GM11168 (cell line): ENCODE measurements around the gene RAB1A.

Experiments
- in situ Hi-C: fragments of 300-500 bp; cut with MboI; formaldehyde crosslinking; loops from one replicate; pipeline ENCODE4 v1.12.0; 2022; ENCODE audit warnings: low sequenced_read_pairs; ENCODE audit not compliant: unreplicated experiment

Gene RAB1A

DNA sequence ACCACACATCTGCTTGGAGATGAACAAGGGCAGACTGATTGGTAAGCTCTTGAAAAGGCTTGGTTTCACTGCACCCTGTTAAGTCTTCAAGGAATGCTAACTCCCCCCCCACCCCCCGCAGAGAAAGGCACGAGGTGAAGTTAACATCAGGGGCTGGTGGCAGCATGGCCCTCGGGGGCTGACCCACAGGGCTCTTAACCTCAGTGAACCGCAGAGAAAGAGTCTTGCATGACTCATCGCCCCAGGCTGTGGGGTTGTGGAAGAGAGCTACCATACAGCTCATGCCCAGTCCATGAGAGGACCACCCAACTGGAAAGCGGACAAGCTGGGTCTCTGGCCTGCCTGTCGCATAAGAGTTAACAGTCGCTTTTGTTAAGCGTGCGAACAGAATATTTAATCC is 84.3 kb downstream of the RAB1A start:
- in situ Hi-C loops: loop anchor here (25.0 kb wide), 1 partner anchor 408 kb away; no protein-coding TSS in a partner anchor

DNA sequence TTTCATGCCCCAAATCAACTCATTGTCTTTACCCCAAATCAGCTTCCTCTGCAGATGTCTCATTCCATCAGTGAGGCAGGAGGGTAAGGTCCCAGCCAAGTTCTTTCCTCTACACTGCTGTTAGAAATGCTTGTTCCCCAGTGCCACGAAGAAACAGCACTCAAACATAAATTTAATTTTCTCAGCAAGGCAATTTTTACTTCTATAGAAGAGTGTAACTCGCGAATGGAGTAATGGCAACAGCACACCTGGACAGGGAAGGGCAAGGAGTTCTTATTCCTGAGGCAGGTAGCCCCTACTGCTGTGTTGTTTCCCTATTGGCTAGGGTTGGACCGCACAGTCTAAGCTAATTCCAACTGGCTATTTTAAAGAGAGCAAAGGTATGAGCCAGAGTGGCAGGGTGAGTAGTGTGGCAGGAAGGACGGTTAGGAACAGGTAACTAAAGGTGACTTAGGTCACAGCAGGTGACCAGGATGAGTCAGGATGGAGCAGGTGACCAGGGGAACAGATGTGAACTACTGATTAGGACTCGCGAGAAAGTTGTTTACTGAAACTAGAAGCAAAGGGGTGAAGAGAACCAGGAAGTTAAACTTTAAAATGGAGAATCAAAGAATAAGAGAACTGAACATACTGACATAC is 85.7 kb downstream of the RAB1A start:
- in situ Hi-C loops: loop anchor here (25.0 kb wide), 1 partner anchor 407 kb away; no protein-coding TSS in a partner anchor

DNA sequence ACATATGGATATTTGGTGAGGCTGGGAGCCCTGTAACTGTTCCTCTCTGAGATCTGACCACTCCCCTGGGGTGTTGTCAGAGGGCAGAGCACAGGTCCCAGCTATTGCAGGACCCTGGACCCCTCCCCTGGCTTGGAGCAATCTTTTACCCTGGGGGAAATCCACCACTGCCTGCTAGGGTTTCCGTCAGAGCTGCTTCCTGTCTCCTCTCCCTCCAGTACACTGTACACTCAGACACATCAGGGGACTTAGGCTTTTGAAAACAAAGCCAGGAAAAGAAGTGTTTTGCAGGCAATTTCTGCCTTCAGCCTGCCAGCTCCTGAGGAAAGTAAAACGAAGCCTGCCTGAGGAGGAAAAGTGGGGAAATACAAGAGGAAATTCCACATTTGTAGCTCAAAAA is 86.9 kb downstream of the RAB1A start:
- in situ Hi-C loops: loop anchor here (25.0 kb wide), 1 partner anchor 406 kb away; no protein-coding TSS in a partner anchor

DNA sequence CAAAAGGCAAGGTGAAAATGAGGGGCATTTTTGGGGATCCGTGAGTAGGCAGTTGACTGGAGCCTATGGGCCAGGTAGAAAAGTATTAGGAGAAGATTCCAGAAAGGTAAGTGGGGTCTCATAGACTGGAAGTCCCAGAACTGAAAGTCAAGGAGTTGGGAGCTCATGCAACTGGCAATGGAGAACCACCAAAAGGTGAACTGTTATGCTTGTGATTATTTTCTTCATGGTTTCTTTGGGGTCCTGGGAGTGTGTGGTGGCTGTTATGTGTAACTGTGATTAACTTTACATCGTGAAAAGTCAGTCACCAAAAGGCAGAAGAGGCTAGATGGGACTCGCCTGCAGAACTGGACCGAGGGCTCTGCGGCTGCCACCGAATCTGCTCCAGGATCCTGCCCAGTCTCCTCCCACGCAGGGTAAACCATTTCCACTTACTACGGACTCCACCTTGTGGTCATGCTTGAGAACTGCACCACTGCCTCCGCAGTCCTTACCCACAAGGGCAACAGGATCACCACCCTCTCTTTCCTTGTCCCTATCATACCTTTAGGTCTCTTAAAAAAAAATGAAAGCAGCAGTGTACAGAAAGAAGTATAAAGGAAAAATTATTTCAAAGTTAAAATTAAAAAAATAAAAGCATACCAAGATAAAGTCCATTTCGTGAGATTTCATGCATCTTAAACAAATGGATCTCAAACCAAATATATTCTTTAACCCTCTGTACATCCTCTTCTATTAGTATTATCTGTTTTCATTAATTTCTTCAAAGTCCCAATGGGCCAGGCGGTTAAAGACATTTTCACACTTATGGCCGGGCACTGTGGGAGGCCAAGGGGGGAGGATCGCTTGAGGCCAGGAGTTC is 89.3 kb downstream of the RAB1A start:
- in situ Hi-C loops: loop anchor here (25.0 kb wide), 1 partner anchor 403 kb away; no protein-coding TSS in a partner anchor

DNA sequence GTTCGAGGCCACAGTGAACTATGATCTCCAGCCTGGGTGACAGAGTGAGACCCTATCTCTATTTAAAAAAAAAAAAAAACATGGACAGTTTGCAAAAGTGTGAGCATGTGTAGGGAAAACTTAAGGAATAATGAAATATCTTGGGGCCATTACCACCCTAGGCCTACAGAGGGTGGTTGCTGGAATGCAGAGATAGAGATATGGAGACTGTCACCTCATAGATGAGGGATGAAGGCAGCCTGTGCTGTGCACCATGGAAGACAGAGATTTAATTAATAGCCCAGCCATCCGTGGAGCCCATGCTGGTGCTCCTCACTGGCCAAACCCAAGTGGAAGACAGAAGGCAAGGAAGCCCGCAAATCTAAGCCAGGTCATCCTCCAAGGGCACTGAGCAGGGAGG is 90.3 kb downstream of the RAB1A start:
- in situ Hi-C loops: loop anchor here (5.0 to 25.0 kb wide), 2 partner anchors 122 to 402 kb away; no protein-coding TSS in a partner anchor

DNA sequence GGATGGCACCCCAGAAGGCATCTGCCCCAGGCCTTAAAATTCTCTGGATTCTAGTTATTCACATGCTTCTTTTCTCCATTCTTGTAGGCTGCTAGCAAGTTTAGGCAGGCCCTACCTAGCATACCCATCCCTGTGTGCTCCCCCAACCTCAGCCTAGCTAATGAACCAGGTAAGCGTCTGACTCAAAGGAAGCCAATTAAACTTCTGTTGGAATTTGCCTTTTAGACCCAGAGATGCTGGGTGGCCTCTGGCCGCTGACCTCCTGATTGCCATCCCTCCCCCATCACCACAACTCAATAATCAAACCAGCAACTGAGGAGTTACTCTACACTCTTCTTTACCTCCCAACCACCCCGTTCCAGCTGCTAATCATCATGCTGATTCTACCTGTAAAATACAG is 92.7 kb downstream of the RAB1A start:
- in situ Hi-C loops: loop anchor here (5.0 to 25.0 kb wide), 2 partner anchors 120 to 400 kb away; no protein-coding TSS in a partner anchor
